D721Med (cell line): ENCODE results near the gene C13orf42.
"Not testable (repeated sequence)": the region's sequence is repeated elsewhere in the genome, so short reads cannot be mapped to it uniquely, and the experiment has no call there.

ENCODE experiments used
- DNase-seq: peaks from one replicate; pipeline ENCODE4 v3.0.0; 2011; ENCODE audit warnings: low spot score; ENCODE audit not compliant: insufficient read length
- FAIRE-seq: peaks from 2 replicates; lab custom pipeline; 2011; peaks lifted over from hg19 to GRCh38; lab: Jason Lieb, UNC
- TF ChIP-seq, protein P1 (sequence below): IDR thresholded peaks from 2 replicates; pipeline ENCODE4 v1.5.1; 2012; ENCODE audit warnings: mild to moderate bottlenecking, control low read depth; ENCODE audit not compliant: insufficient read depth; ENCODE audit errors: missing control alignments

C13orf42 gene

GRCh38 chr13:51120873-51121272 is 9.8 kb upstream of the C13orf42 start:
- TF ChIP-seq, protein P1, sequence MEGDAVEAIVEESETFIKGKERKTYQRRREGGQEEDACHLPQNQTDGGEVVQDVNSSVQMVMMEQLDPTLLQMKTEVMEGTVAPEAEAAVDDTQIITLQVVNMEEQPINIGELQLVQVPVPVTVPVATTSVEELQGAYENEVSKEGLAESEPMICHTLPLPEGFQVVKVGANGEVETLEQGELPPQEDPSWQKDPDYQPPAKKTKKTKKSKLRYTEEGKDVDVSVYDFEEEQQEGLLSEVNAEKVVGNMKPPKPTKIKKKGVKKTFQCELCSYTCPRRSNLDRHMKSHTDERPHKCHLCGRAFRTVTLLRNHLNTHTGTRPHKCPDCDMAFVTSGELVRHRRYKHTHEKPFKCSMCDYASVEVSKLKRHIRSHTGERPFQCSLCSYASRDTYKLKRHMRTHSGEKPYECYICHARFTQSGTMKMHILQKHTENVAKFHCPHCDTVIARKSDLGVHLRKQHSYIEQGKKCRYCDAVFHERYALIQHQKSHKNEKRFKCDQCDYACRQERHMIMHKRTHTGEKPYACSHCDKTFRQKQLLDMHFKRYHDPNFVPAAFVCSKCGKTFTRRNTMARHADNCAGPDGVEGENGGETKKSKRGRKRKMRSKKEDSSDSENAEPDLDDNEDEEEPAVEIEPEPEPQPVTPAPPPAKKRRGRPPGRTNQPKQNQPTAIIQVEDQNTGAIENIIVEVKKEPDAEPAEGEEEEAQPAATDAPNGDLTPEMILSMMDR: peak; percentile 34
- not testable (repeated sequence) for DNase-seq, FAIRE-seq

GRCh38 chr13:51118809-51119431 is 7.8 kb upstream of the C13orf42 start:
- no peak for DNase-seq
- no peak for FAIRE-seq
- TF ChIP-seq, protein P1: no peak

DNA sequence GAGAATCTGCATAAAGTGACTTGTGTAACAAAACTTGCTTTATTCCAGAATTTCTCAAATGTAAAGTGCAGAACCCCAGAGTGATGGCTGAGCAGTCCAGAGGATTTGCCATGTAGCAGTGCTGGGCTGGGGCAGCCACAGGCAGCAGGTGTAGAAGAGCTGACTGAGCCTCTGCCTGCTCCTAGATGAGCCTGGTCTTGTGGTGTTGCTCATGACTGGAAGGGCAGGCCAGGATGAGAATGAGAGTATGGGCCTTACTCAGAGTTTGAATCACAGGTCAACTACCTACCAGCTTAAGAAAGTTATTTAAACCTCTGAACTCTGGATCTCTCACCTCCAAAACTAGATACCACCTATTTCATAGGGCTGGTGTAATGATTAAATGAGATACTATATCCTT is 2.9 kb upstream of the C13orf42 start:
- TF ChIP-seq, protein P1: no peak
- DNase-seq: no peak
- no peak for FAIRE-seq

DNA sequence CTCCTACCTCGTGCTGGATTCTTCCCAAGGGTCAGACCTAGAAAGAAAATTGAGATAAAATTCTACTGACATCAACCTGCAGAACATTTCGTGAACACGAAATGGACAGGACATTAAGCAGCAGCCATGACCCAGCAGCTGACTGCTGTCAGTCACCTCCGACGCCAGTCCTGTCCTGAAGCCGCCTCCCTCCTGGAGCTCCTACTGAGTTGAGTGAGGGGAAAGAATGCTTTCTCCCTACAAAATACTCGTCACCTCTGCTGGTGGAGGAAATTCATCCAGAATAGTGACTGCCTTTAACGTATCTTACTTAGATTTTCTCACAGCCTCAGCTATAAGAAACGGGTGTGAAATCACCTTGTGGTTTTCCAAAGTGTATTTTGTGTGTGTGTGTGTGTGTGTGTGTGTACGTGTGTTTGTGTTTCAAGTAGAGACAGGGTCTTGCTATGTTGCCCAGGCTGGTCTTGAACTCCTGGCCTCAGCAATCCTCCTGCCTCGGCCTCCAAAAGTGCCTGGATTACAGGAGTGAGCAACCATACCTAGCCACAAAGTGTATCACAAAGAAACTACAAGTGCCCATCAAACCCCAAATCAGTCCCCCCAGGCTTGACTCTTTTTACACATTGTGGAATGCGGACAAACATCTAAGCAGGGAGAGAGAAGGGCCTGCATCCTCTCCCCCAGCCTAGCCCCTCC is 2.3 kb upstream of the C13orf42 start:
- TF ChIP-seq, protein P1: no peak
- DNase-seq (no peak), FAIRE-seq (no peak)

GRCh38 chr13:51112771-51113170 is 1.7 kb upstream of the C13orf42 start:
- FAIRE-seq (no peak), DNase-seq (no peak)
- TF ChIP-seq, protein P1: no peak

DNA sequence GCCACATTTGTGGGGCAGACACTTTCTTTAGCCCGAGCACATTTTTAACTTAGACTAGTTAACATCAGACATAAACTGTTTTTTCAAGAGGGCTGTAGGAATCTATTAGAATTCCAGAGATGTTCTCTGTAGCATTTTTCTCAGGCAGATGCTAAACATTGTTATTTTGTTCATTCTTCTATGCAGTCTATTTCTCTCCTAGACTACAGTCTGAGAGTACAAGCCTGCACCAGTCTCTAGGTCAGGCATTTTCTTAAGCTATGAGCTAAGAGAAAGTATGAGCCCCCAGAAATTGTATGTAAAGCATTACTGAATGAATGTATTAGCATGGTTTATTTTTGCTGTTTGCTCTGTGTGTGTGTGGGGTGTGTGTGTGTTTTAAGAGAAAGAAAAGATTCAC is 923 bp upstream of the C13orf42 start:
- DNase-seq (no peak), FAIRE-seq (no peak)
- TF ChIP-seq, protein P1: no peak

DNA sequence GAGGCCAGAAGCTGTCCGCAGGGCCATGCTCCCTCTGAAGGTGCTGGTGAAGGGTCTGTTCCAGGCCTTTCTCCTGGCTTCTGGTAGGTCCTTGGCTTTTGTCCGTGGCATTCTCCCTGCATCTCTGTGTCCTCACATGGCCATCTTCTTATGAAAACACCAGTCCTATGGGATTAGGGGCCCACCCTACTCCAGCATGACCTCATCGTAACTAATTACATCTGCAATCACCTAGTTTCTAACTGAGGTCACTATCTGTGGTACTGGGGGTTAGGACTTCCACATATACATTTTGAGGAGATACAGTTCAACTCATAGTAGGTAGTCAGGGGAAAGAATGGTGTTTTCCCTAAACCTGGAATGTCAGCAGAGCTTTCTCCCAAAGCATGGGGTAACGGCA is 3.1 kb downstream of the C13orf42 start:
- TF ChIP-seq, protein P1: no peak
- FAIRE-seq: no peak
- no peak for DNase-seq
